ENCODE data around the gene CRIP3.
A peak's percentile ranks its signal among the peaks of the same experiment; 100 is the strongest.

Gene CRIP3

GRCh38 chr6:43267619-43268354 lies 40.8 kb downstream of the CRIP3 start:
- no peak for TF ChIP-seq GATA1 (IDR thresholded peaks at IDR 0.05; ENCODE audit: low read depth, low read length)
- no peak for TF ChIP-seq POLR2A (IDR thresholded peaks at IDR 0.05; ENCODE audit: low read length)
- peak in 1 of 2 experiments; percentile 39 for DNase-seq

GRCh38 chr6:43265564-43265963 lies 43.1 kb downstream of the CRIP3 start:
- TF ChIP-seq POLR2A (IDR thresholded peaks at IDR 0.05; ENCODE audit: low read length): no peak
- no peak for TF ChIP-seq GATA1 (IDR thresholded peaks at IDR 0.05; ENCODE audit: low read depth, low read length)
- no peak for DNase-seq

DNA sequence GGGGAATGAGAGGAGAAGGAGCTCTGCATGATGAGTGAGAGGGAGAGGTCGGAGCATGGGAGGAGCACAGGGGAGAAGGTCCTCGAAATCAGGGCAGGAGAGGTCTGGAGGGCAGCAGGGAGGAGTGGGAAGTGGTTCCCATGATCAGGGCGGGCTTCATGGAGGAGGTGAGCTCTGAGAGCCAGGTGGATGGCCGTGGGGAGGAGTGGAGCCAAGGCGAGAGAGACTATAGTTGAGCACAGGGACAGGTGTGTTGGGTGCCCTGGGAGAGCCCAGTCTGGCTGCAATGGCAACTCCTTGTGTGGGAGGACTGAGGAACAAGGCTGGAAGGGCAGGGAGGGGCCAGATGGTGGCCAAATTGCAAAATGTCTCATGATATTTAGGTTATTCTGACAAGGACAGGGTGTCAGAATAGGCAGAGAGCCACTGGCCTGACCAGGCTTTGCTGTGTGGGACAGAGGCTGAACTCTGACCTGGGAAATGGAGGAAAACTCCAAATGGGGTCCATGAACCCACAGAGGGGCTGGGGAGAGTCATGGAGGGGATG lies 44.0 kb downstream of the CRIP3 start:
- DNase-seq: no peak

GRCh38 chr6:43263314-43264178 lies 45.1 kb downstream of the CRIP3 start:
- peak; percentile 73 to 81 for DNase-seq
- TF ChIP-seq GATA1 (IDR thresholded peaks at IDR 0.05; ENCODE audit: low read depth, low read length) (no peak), POLR2A (IDR thresholded peaks at IDR 0.05; ENCODE audit: low read length) (no peak)

More for the DNA sequence above, 44.0 kb downstream of the CRIP3 start:
- no peak for TF ChIP-seq GATA1 (IDR thresholded peaks at IDR 0.05; ENCODE audit: low read depth, low read length)
- TF ChIP-seq POLR2A (IDR thresholded peaks at IDR 0.05; ENCODE audit: low read length): no peak

DNA sequence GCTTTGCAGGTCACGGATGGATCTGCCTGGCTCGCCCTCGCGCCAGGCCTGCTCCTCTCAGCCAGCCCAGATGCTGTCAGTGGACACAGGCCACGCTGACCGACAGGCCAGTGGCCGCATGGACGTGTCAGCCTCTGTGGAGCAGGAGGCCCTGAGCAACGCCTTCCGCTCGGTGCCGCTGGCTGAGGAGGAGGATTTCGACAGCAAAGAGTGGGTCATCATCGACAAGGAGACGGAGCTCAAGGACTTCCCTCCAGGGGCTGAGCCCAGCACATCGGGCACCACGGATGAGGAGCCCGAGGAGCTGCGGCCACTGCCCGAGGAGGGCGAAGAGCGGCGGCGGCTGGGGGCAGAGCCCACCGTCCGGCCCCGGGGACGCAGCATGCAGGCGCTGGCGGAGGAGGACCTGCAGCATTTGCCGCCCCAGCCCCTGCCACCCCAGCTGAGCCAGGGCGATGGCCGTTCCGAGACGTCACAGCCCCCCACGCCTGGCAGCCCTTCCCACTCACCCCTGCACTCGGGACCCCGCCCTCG lies 45.8 kb downstream of the CRIP3 start:
- TF ChIP-seq GATA1 (IDR thresholded peaks at IDR 0.05; ENCODE audit: low read depth, low read length) (no peak), POLR2A (IDR thresholded peaks at IDR 0.05; ENCODE audit: low read length) (no peak)

DNA sequence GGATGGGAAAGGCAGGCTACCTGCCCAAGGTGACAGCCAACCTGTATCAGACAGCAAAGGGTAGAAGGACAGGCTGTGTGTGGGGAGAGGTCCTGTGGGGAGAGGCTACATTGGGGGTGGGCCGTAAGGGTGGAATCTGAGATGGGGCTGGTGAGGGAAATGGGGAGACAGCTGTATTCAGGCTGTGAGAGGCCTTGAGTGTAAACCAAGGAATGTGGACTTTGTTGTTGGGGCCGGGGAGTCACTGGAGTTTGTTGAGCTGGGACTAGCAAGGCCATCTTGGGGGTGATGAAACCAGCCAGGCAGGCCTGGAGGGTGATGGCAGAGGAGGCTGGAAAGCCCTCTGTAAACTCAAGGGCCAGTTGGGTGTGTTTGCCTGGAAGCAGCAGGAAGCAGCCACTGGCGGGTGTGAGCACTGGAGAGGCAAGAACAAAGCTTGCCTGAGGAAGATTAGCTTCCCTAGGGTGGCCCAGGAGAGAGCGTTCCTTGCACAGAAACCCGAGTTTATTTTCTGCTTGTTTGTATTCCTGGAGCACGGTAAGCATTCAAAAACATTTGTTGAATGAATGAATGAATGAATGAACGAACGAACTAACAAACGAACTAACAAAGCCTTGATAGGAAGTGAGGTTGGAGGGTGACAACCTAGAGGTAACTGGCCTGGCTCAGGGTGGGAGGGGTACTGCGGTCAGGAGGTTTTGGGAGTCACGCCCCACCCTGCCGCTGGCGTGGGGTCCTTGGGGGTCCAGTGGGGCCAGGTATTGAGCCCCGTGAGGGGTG lies 46.4 kb downstream of the CRIP3 start:
- TF ChIP-seq POLR2A (IDR thresholded peaks at IDR 0.05; ENCODE audit: low read length) (no peak), GATA1 (IDR thresholded peaks at IDR 0.05; ENCODE audit: low read depth, low read length) (no peak)
- no peak for DNase-seq

More for the DNA sequence above, 45.8 kb downstream of the CRIP3 start:
- no peak for DNase-seq

- DNase-seq: no peak
- TF ChIP-seq GATA1 (IDR thresholded peaks at IDR 0.05; ENCODE audit: low read depth, low read length): no peak
These were observed 47.4 kb downstream of the CRIP3 start for GRCh38 chr6:43261198-43261597.

DNA sequence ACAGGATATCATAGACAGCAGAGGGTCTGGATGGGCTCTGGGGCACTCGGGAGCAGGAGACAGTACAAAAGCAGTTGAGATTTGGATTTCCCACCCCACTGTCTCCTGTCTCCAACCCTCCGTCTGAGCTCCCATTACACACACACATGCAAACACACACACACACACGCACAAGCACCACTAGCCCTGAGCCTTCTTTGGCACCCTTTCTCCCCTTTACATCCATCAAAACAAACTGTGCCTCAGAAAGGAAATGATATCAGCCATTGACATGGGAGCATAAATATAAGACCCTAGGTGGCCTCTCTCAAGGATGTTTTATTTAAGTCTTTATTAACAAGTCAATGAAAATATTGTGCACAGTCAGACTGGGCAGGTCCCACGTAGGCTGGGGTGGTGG lies 47.8 kb downstream of the CRIP3 start:
- no peak for TF ChIP-seq GATA1 (IDR thresholded peaks at IDR 0.05; ENCODE audit: low read depth, low read length)
- no peak for TF ChIP-seq POLR2A (IDR thresholded peaks at IDR 0.05; ENCODE audit: low read length)
- DNase-seq: no peak

- no peak for DNase-seq
- TF ChIP-seq GATA1 (IDR thresholded peaks at IDR 0.05; ENCODE audit: low read depth, low read length) (no peak), POLR2A (IDR thresholded peaks at IDR 0.05; ENCODE audit: low read length) (no peak)
These were observed 49.6 kb downstream of the CRIP3 start for GRCh38 chr6:43258807-43259686.

DNA sequence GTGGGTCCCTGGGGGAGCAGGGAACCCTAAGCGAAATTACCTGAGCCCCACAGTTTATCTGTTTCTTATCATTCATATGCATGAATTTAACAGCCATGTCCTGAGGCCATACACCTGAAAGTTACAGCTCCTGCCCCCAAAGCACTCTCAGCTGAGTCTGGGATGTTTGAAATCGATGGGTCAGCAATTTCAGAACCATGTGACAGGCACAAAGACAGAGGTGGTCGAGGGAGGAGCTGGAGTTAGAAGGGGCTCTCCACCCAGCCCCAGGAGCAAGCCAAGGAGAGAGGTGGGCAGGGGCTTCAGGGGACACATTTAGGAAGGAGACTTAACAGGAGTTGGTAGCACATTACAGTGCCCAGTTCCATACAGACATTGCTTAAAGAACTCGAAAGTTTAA lies 50.4 kb downstream of the CRIP3 start:
- DNase-seq: no peak

GRCh38 chr6:43257367-43258145 lies 51.1 kb downstream of the CRIP3 start:
- TF ChIP-seq GATA1 (IDR thresholded peaks at IDR 0.05; ENCODE audit: low read depth, low read length) (no peak), POLR2A (IDR thresholded peaks at IDR 0.05; ENCODE audit: low read length) (no peak)
- no peak for DNase-seq

More for the DNA sequence above, 50.4 kb downstream of the CRIP3 start:
- TF ChIP-seq GATA1 (IDR thresholded peaks at IDR 0.05; ENCODE audit: low read depth, low read length) (no peak), POLR2A (IDR thresholded peaks at IDR 0.05; ENCODE audit: low read length) (no peak)
